ENCODE measurements around the gene DDR2.

GRCh38 chr1:162790303-162790984 is 158.2 kb downstream of the DDR2 start, which contains the start of gene HSD17B7:
- TF ChIP-seq CTCF (IDR thresholded peaks at IDR 0.05) (peak in 2 of 6 experiments; percentile 27 to 28), POLR2A (IDR thresholded peaks at IDR 0.05) (peak in 1 of 2 donors; percentile 80)
